ENCODE data around the gene HERC5.
"Not testable (repeated sequence)": the region's sequence is repeated elsewhere in the genome, so short reads cannot be mapped to it uniquely, and the experiment has no call there.

GRCh38 chr4:88437873-88438272, 19.0 kb upstream of the HERC5 start:
- TF ChIP-seq, protein P1, sequence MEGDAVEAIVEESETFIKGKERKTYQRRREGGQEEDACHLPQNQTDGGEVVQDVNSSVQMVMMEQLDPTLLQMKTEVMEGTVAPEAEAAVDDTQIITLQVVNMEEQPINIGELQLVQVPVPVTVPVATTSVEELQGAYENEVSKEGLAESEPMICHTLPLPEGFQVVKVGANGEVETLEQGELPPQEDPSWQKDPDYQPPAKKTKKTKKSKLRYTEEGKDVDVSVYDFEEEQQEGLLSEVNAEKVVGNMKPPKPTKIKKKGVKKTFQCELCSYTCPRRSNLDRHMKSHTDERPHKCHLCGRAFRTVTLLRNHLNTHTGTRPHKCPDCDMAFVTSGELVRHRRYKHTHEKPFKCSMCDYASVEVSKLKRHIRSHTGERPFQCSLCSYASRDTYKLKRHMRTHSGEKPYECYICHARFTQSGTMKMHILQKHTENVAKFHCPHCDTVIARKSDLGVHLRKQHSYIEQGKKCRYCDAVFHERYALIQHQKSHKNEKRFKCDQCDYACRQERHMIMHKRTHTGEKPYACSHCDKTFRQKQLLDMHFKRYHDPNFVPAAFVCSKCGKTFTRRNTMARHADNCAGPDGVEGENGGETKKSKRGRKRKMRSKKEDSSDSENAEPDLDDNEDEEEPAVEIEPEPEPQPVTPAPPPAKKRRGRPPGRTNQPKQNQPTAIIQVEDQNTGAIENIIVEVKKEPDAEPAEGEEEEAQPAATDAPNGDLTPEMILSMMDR (IDR thresholded peaks at IDR 0.05; ENCODE audit: poor library complexity, severe bottlenecking) = not testable (repeated sequence)
- not testable (repeated sequence) for TF ChIP-seq SMC3 (conservative IDR thresholded peaks at IDR 0.05; ENCODE audit: poor library complexity); TAF1 (IDR thresholded peaks at IDR 0.05; ENCODE audit: low read depth); REST (IDR thresholded peaks at IDR 0.05; ENCODE audit: borderline replicate concordance); EP300 (conservative IDR thresholded peaks at IDR 0.05; ENCODE audit: poor library complexity, severe bottlenecking); EZH2 (IDR thresholded peaks at IDR 0.05; ENCODE audit: borderline replicate concordance, insufficient read depth, low read length, poor library complexity, severe bottlenecking); POLR2AphosphoS5 (IDR thresholded peaks at IDR 0.05)

Measured in neural cell (in vitro differentiated cells).